Keratinocyte (primary cell): ENCODE measurements around the gene VPS13C.

ENCODE experiments used
- EZH2 ChIP-seq: IDR thresholded peaks from one replicate; pipeline ENCODE4 v1.6.1; 2012; ENCODE audit warnings: inconsistent platforms, mild to moderate bottlenecking, low read length, moderate library complexity
- TF ChIP-seq, protein P1 (sequence below), 3 experiments: IDR thresholded peaks in 1 of 3; conservative IDR thresholded peaks in 1 of 3; optimal IDR thresholded peaks in 1 of 3; 2 replicates in 2 of 3; 3 replicates in 1 of 3; pipeline versions ENCODE3 to v1.5.1; 2011; ENCODE audit warnings: low read length in 3 of 3, mild to moderate bottlenecking in 3 of 3, moderate library complexity in 2 of 3, control low read depth in 1 of 3, inconsistent platforms in 1 of 3; ENCODE audit not compliant: insufficient read depth in 2 of 3; ENCODE audit errors: extremely low read depth in 1 of 3

DNA sequence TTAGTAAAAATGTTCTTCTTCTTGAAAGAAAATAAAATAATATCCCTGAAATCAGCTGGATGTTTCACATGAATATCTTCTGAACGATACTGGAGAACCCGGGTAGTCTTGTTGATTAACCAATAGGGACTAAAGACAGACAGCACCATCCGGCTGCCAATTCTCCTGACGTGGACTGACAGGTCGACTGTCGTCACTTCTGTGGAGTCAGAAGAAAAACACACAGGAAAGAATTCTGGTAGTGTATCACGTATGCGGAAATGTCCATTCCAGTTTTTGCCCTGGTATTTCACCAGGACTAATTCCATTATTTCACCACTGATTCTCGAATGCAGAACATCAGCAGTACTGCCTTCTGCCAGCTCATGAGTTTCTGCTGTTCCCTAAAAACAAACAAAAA, 144.6 kb downstream of the VPS13C start:
- TF ChIP-seq, protein P1, sequence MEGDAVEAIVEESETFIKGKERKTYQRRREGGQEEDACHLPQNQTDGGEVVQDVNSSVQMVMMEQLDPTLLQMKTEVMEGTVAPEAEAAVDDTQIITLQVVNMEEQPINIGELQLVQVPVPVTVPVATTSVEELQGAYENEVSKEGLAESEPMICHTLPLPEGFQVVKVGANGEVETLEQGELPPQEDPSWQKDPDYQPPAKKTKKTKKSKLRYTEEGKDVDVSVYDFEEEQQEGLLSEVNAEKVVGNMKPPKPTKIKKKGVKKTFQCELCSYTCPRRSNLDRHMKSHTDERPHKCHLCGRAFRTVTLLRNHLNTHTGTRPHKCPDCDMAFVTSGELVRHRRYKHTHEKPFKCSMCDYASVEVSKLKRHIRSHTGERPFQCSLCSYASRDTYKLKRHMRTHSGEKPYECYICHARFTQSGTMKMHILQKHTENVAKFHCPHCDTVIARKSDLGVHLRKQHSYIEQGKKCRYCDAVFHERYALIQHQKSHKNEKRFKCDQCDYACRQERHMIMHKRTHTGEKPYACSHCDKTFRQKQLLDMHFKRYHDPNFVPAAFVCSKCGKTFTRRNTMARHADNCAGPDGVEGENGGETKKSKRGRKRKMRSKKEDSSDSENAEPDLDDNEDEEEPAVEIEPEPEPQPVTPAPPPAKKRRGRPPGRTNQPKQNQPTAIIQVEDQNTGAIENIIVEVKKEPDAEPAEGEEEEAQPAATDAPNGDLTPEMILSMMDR (optimal IDR thresholded peaks at IDR 0.05 in 1 of 3, IDR thresholded peaks at IDR 0.05 in 1 of 3, conservative IDR thresholded peaks at IDR 0.05 in 1 of 3; ENCODE audit: extremely low read depth in 1 of 3, insufficient read depth in 2 of 3, low read length in 3 of 3) = no peak
- no peak for TF ChIP-seq EZH2
